Kidney (tissue), 14 donors: ENCODE results near the gene DNAJB6. TPM values are rescaled to one million over a fixed set of nuclear protein-coding genes. Genes with fewer than 3 reads are reported as not detected.

Source experiments
- DNase-seq, 5 donors: peaks; one replicate each; pipeline ENCODE4 v3.0.0-alpha.2; 2013 to 2020
- FAIRE-seq: peaks from 2 replicates; lab custom pipeline; 2012; peaks lifted over from hg19 to GRCh38; lab: Jason Lieb, UNC
- H3K27ac ChIP-seq, 2 donors: one replicate each; pipeline ENCODE4 v1.7.0; 2013; ENCODE audit warnings: low read depth in 2 of 2, low read length in 2 of 2, inconsistent platforms in 1 of 2
- H3K27me3 ChIP-seq: one replicate; pipeline ENCODE4 v1.7.1; 2013; ENCODE audit warnings: low read length, inconsistent platforms; ENCODE audit not compliant: control insufficient read depth, insufficient read depth
- H3K36me3 ChIP-seq, 3 donors: one replicate each; pipeline versions ENCODE4 v1.7.0 to v1.7.1; 2013; ENCODE audit warnings: low read length in 3 of 3, control low read depth in 1 of 3, inconsistent platforms in 1 of 3; ENCODE audit not compliant: insufficient read depth in 3 of 3, control insufficient read depth in 2 of 3
- H3K4me1 ChIP-seq, 3 donors: one replicate each; pipeline versions ENCODE4 v1.7.0 to v1.7.1; 2013; ENCODE audit warnings: low read length in 3 of 3, inconsistent platforms in 1 of 3, low read depth in 1 of 3; ENCODE audit not compliant: control insufficient read depth in 2 of 3, insufficient read depth in 2 of 3
- H3K4me3 ChIP-seq, 3 donors: one replicate each; pipeline versions ENCODE4 v1.7.0 to v1.8.1; 2013; ENCODE audit warnings: low read length in 3 of 3, control low read depth in 1 of 3, inconsistent platforms in 1 of 3
- H3K9ac ChIP-seq, 3 donors: one replicate each; pipeline versions ENCODE4 v1.7.0 to v1.7.1; 2013; ENCODE audit warnings: low read length in 3 of 3, control low read depth in 1 of 3, inconsistent platforms in 1 of 3
- H3K9me3 ChIP-seq, 3 donors: one replicate each; pipeline versions ENCODE4 v1.7.0 to v1.7.1; 2013; ENCODE audit warnings: low read length in 3 of 3, control low read depth in 1 of 3, inconsistent platforms in 1 of 3; ENCODE audit not compliant: control insufficient read depth in 2 of 3, insufficient read depth in 1 of 3
- intact Hi-C: fragments of 100-400 bp; cut with DNase I; formaldehyde crosslinking; loops from one replicate; pipeline ENCODE4 v1.11.1; 2022
- polyA plus RNA-seq: library from polyadenylated mRNA; stranded (reverse); fragments of 350-450 nt; fragmentation: Illumina TruSeq; extraction: RNeasy Lipid Tissue Mini Kit (QIAGEN cat#74804); gene quantifications from one replicate; pipeline ENCODE4 v1.2.3, GENCODE V29; 2014; ENCODE audit warnings: low read depth, low replicate concordance; ENCODE audit not compliant: insufficient read depth
- total RNA-seq: library from RNA; stranded (reverse); fragmentation: NEBNext Ultra II Directional; extraction: Animal tissue kit (Norgen Biotek cat#: 25700); gene quantifications from one replicate; pipeline ENCODE4 v1.2.1, GENCODE V29; 2021
- TF ChIP-seq, protein P1 (sequence below): IDR thresholded peaks from 3 replicates; pipeline ENCODE4 v1.5.1; 2012; ENCODE audit warnings: mild to moderate bottlenecking, moderate library complexity, borderline replicate concordance; ENCODE audit not compliant: insufficient read depth; ENCODE audit errors: extremely low read depth
- donor health status: control.
- donor health status: control.
- donor health status: control.
- donor health status: control.
- donor health status: control.
- donor health status: DM: yes; HTN: yes; CAD: no.
- donor health status: Normal renal cell carcinoma (clear cell type).

Gene DNAJB6
- total and polyA plus RNA-seq, 2 donors from 2014 or later, result 74.5 to 86.8 TPM

DNA sequence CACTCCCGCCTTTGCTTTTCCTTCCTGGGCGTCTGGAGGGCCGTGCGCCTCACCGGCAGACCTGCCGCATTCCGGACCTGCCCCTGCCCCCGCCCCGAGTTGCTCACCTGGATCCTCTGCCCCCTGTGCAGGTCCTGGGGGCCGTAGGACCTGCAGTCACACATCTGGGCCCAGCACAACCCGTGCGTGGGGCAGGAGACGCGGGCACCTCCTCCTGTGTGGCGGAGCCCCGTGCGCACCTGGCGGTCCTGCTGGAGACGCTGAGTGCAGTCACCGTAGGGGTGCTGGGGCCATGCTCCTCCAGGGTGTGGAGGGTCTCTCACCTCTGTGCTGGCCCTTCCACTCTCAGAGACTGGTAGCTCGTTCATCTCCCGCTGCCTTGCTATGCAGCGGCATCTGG lies 85.5 kb downstream of the DNAJB6 start:
- Histone ChIP-seq H3K36me3 (no peaks in the 10 kb centered on the region), H3K4me3 (no peak overlapping the region), H3K27me3 (no peaks in the 10 kb centered on the region), H3K9ac (no peak overlapping the region), H3K9me3 (no peaks in the 10 kb centered on the region), H3K27ac (no peak overlapping the region), H3K4me1 (no peaks in the 10 kb centered on the region)
- DNase-seq (peak in 1 of 5 donors; percentile 70), FAIRE-seq (no peak)
- TF ChIP-seq, protein P1, sequence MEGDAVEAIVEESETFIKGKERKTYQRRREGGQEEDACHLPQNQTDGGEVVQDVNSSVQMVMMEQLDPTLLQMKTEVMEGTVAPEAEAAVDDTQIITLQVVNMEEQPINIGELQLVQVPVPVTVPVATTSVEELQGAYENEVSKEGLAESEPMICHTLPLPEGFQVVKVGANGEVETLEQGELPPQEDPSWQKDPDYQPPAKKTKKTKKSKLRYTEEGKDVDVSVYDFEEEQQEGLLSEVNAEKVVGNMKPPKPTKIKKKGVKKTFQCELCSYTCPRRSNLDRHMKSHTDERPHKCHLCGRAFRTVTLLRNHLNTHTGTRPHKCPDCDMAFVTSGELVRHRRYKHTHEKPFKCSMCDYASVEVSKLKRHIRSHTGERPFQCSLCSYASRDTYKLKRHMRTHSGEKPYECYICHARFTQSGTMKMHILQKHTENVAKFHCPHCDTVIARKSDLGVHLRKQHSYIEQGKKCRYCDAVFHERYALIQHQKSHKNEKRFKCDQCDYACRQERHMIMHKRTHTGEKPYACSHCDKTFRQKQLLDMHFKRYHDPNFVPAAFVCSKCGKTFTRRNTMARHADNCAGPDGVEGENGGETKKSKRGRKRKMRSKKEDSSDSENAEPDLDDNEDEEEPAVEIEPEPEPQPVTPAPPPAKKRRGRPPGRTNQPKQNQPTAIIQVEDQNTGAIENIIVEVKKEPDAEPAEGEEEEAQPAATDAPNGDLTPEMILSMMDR, result no peak
- intact Hi-C loops, result no loop called here

DNA sequence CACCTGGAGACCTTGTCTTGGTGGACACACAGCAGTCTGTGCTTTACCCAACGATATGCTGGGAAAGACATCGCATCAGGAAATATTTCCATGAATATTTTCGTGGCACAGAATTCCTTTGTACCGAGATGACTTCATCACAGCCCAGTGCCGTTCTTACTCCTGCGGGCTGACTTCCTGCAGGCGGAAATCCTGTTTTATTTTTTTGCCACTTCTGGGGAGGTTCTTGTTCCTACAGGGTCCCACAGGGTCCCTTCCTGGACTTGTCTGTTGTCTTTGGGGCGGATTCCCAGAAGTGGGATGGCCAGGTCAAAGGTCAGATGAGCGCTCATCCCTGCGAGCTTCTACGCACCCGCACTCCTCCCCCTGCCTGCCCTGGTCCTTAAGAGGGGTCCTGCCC lies 86.5 kb downstream of the DNAJB6 start:
- FAIRE-seq, result no peak
- H3K4me3 ChIP-seq, result no peak overlapping the region
- peak in 1 of 5 donors; percentile 11 for DNase-seq
- no peaks in the 10 kb centered on the region for H3K36me3 ChIP-seq
- H3K27ac ChIP-seq, result peak overlapping the region in 1 of 2 donors; percentile 2
- no peaks in the 10 kb centered on the region for H3K27me3 ChIP-seq
- H3K9ac ChIP-seq, result no peak overlapping the region
- intact Hi-C loops, result no loop called here
- H3K4me1 ChIP-seq, result no peaks in the 10 kb centered on the region
- TF ChIP-seq, protein P1, result no peak
- no peaks in the 10 kb centered on the region for H3K9me3 ChIP-seq

DNA sequence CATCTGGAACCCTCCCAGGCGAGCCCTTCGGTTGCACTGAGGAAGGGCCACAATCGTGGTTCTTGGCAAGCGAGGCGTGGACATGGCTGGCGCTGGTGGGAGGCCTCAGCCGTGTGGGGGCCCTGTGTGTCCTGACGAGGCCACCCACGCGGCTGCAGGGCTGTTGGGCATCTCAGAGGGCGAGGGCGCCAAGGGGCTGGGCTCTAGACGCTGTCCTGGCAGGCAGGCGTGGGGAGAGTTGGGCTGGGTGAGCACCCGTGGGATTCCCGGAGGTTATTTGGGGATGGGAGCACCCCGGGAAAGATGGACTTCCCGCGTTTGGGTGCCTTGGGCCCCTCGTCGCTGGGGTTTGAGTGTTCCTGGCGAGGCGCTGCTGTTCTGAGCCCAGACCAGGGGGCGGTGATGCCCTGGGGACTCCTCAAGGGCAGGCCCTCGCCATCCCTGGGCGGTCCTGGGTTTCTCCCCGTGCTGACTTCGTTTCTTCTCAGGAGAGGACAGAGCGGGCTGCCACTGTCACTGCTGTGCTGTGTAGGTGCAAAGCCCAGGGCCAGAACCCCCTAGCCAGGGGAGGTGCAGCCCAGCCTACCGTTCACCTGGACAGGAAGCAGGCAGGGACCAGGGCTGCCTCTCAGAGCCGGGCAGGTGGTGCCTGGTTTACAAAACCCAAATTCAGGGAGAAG lies 87.2 kb downstream of the DNAJB6 start:
- H3K4me3 ChIP-seq, result no peak overlapping the region
- intact Hi-C loops, result no loop called here
- FAIRE-seq (no peak), DNase-seq (peak in 1 of 5 donors; percentile 67)
- no peaks in the 10 kb centered on the region for H3K36me3 ChIP-seq
- no peaks in the 10 kb centered on the region for H3K4me1 ChIP-seq
- no peaks in the 10 kb centered on the region for H3K9me3 ChIP-seq
- H3K27me3 ChIP-seq, result no peaks in the 10 kb centered on the region
- peak overlapping the region in 1 of 2 donors; percentile 2 for H3K27ac ChIP-seq
- no peak overlapping the region for H3K9ac ChIP-seq
- TF ChIP-seq, protein P1, result no peak
